ENCODE data around the gene STARD5.

Gene STARD5

DNA sequence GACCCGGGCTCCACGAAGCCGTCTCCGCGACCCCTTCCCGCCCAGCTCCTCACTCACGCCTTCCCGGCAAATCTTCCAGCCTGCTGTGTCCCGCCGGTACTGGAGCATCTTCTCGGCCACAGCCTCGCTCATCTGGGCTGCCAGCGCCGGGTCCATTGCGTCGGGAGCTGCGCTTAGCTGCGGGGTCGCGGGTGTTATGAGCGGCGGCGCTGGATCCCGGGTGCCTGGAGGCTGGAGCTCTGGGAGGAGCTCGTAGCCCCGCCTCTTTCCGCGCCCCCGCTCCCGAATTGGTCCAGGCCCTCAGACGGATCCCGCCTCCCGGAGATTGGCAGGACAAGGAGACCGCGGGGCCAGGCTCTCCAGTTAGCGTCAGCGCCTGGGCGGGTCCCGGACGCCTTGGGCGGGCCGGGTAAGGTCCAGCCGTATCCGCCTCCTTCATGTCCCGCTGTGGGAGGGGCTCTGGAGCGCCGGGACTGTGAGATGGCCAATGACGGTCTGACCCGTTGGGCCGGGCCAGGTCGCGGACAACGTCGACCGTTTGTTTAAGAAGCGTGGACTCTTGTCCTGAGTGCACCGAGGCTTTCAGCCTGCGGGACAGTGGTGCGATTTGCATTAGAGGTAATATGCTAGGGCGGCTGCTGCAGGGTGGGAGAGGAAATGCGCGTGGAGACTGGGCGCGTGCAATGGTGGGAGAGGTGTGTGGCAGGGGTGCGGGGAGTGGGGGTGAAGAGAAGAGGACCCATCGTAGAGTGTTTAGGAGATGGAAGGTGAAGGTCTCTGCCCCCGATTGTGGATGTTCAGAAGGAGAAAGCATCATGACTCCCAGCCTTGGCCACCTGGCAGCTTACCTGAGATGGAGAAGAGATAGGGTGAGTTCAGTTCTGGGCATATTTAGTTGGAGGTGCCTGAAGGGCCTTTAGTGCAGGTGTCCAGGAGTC is at the start of gene STARD5:
STARD5 (minus strand) TSS at position 198 of the 938 bp plus-strand sequence; CDS start at position 156, 42 bp downstream.
- peaks cover 19% of the 10 kb centered on the region for H3K4me1 ChIP-seq (ENCODE audit: control insufficient read depth, low read length)
- H3K79me2 ChIP-seq (ENCODE audit: control insufficient read depth, low read length): no peaks in the 10 kb centered on the region
- no peaks in the 10 kb centered on the region for H3K27me3 ChIP-seq (ENCODE audit: control insufficient read depth, low read length)
- no peaks in the 10 kb centered on the region for H3K9me3 ChIP-seq (ENCODE audit: control insufficient read depth, insufficient read depth, low read length)
- no peaks in the 10 kb centered on the region for H4K20me1 ChIP-seq (ENCODE audit: control insufficient read depth, insufficient read depth, low read depth, low read length)
- H3K36me3 ChIP-seq (ENCODE audit: control insufficient read depth, low read length): 0 out of 2 replicates have a peak, but pooled peaks cover 3% of the 10 kb centered on the region
- peak within 1 kb of the TSS; percentile 85 for H3K4me3 ChIP-seq (ENCODE audit: low read length)
- no peaks in the 10 kb centered on the region for H3K9me2 ChIP-seq (replicated peaks; ENCODE audit: control insufficient read depth, low read length)
- H3F3A ChIP-seq (ENCODE audit: control insufficient read depth, insufficient read depth): no peaks in the 10 kb centered on the region
- TF ChIP-seq CTCF (IDR thresholded peaks at IDR 0.05; ENCODE audit: low read depth, low read length, poor library complexity, severe bottlenecking) (no peak), EZH2phosphoT487 (IDR thresholded peaks at IDR 0.05; ENCODE audit: borderline replicate concordance, low read length) (no peak)
- H3K4me2 ChIP-seq (ENCODE audit: low read length): peak within 1 kb of the TSS; percentile 82
- H3K27ac ChIP-seq (ENCODE audit: low read depth, low read length): no peak within 1 kb of the TSS

DNA sequence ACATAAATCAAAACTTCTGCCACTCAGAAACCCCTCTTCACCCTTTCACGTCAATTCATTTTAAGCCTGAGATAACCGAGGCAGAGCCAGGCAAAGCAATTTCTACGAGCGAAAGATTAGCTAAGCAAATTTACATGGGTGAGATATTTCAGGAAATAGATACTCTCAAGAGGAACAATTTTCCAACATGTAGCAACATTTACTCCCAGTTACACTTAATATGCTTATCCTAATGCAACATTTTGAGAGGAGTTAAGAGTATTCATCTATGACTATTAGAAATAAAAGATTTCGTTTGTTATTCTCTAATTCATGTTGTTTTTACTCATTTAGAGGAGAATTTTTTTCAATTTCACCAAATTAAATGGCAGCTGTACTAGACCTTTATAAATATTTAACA is 49.2 kb upstream of the STARD5 start:
- TF ChIP-seq EZH2phosphoT487 (IDR thresholded peaks at IDR 0.05; ENCODE audit: borderline replicate concordance, low read length) (no peak), CTCF (IDR thresholded peaks at IDR 0.05; ENCODE audit: low read depth, low read length, poor library complexity, severe bottlenecking) (no peak)
- H4K20me1 ChIP-seq (ENCODE audit: control insufficient read depth, insufficient read depth, low read depth, low read length): no peaks in the 10 kb centered on the region
- no peaks in the 10 kb centered on the region for H3K9me3 ChIP-seq (ENCODE audit: control insufficient read depth, insufficient read depth, low read length)
- H3K27ac ChIP-seq (ENCODE audit: low read depth, low read length): no peak overlapping the region
- no peaks in the 10 kb centered on the region for H3K4me1 ChIP-seq (ENCODE audit: control insufficient read depth, low read length)
- H3K9me2 ChIP-seq (replicated peaks; ENCODE audit: control insufficient read depth, low read length): no peaks in the 10 kb centered on the region
- no peak overlapping the region for H3K4me3 ChIP-seq (ENCODE audit: low read length)
- no peak overlapping the region for H3K4me2 ChIP-seq (ENCODE audit: low read length)
- peaks cover 29% of the 10 kb centered on the region for H3K27me3 ChIP-seq (ENCODE audit: control insufficient read depth, low read length)
- H3K36me3 ChIP-seq (ENCODE audit: control insufficient read depth, low read length): no peaks in the 10 kb centered on the region
- H3F3A ChIP-seq (ENCODE audit: control insufficient read depth, insufficient read depth): no peaks in the 10 kb centered on the region
- no peaks in the 10 kb centered on the region for H3K79me2 ChIP-seq (ENCODE audit: control insufficient read depth, low read length)

DNA sequence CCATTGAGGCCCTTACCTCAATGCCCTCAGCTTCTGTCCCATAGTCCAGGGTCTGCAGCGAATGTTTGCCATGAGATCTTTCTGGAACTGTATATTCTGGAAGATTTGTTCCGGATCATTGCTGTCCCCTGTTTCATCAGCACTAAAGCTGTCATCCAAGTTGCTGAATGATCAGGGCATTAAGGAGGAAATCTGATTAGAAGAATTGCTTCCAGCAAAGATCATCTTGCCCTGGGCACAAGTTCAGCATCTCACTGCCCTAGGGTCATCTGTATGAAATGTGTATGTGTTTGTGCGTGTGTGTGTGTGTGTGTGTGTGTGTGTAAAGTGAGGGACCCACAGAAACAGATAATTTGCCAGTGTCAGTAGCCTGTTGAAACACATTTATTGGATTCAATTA is 48.6 kb upstream of the STARD5 start:
- H3K79me2 ChIP-seq (ENCODE audit: control insufficient read depth, low read length): no peaks in the 10 kb centered on the region
- no peak for TF ChIP-seq CTCF (IDR thresholded peaks at IDR 0.05; ENCODE audit: low read depth, low read length, poor library complexity, severe bottlenecking)
- no peak for TF ChIP-seq EZH2phosphoT487 (IDR thresholded peaks at IDR 0.05; ENCODE audit: borderline replicate concordance, low read length)
- H3K4me2 ChIP-seq (ENCODE audit: low read length): no peak overlapping the region
- H4K20me1 ChIP-seq (ENCODE audit: control insufficient read depth, insufficient read depth, low read depth, low read length): no peaks in the 10 kb centered on the region
- H3K36me3 ChIP-seq (ENCODE audit: control insufficient read depth, low read length): no peaks in the 10 kb centered on the region
- H3K27ac ChIP-seq (ENCODE audit: low read depth, low read length): no peak overlapping the region
- H3K4me1 ChIP-seq (ENCODE audit: control insufficient read depth, low read length): no peaks in the 10 kb centered on the region
- no peaks in the 10 kb centered on the region for H3K9me2 ChIP-seq (replicated peaks; ENCODE audit: control insufficient read depth, low read length)
- H3F3A ChIP-seq (ENCODE audit: control insufficient read depth, insufficient read depth): no peaks in the 10 kb centered on the region
- H3K9me3 ChIP-seq (ENCODE audit: control insufficient read depth, insufficient read depth, low read length): no peaks in the 10 kb centered on the region
- peaks cover 29% of the 10 kb centered on the region for H3K27me3 ChIP-seq (ENCODE audit: control insufficient read depth, low read length)
- H3K4me3 ChIP-seq (ENCODE audit: low read length): no peak overlapping the region

Measured in DOHH2 (cell line).